Mesothelial cell of epicardium (in vitro differentiated cells): ENCODE results near the gene IGFBP7. TPM values are rescaled to one million over a fixed set of nuclear protein-coding genes. Genes with fewer than 3 reads are reported as not detected.

Experiments
- DNase-seq, 2 experiments: peaks; one replicate each; pipeline ENCODE4 v3.0.0; 2021; ENCODE audit warnings: low spot score in 2 of 2; ENCODE audit not compliant: unreplicated experiment in 2 of 2
- H3K27ac Mint-ChIP-seq: 2 replicates; pipeline ENCODE4 v1.8.0; 2021; ENCODE audit warnings: mixed read lengths
- H3K27me3 Mint-ChIP-seq: 2 replicates; pipeline ENCODE4 v1.8.0; 2021; ENCODE audit warnings: low read depth, mixed read lengths
- H3K36me3 Mint-ChIP-seq: 2 replicates; pipeline ENCODE4 v1.8.0; 2021; ENCODE audit warnings: mixed read lengths
- H3K4me1 Mint-ChIP-seq: 2 replicates; pipeline ENCODE4 v1.8.0; 2021; ENCODE audit warnings: mixed read lengths
- H3K4me3 Mint-ChIP-seq: 2 replicates; pipeline ENCODE4 v1.8.0; 2021; ENCODE audit warnings: mild to moderate bottlenecking, moderate library complexity, mixed read lengths
- H3K9me3 Mint-ChIP-seq: 2 replicates; pipeline ENCODE4 v1.8.0; 2021; ENCODE audit warnings: mixed read lengths
- CTCF ChIP-seq: fragments of 200-600 bp; sonication (generic); IDR thresholded peaks from one replicate; pipeline ENCODE4 v1.5.0; 2021; ENCODE audit warnings: antibody characterized with exemption; ENCODE audit not compliant: unreplicated experiment
- total RNA-seq: library from RNA; stranded (reverse); gene quantifications from 3 replicates; pipeline ENCODE4 v1.2.1, GENCODE V29; 2021

IGFBP7 gene
- total RNA-seq, 1 donor from 2014 or later = 114 TPM

GRCh38 chr4:57044279-57044678 lies 65.9 kb downstream of the IGFBP7 start:
- H3K4me3 Mint-ChIP-seq = no peak overlapping the region
- H3K36me3 Mint-ChIP-seq = peaks cover 8% of the 10 kb centered on the region
- TF ChIP-seq CTCF = no peak
- DNase-seq = no peak
- no peaks in the 10 kb centered on the region for H3K27me3 Mint-ChIP-seq
- H3K9me3 Mint-ChIP-seq = peaks cover 9% of the 10 kb centered on the region
- peaks cover 36% of the 10 kb centered on the region for H3K4me1 Mint-ChIP-seq
- peak overlapping the region; percentile 63 for H3K27ac Mint-ChIP-seq

GRCh38 chr4:57043347-57044251 lies 66.6 kb downstream of the IGFBP7 start:
- no peak for TF ChIP-seq CTCF
- Mint-ChIP-seq H3K27me3 (no peaks in the 10 kb centered on the region), H3K27ac (peak overlapping the region; percentile 63), H3K4me1 (peaks cover 38% of the 10 kb centered on the region), H3K4me3 (no peak overlapping the region), H3K36me3 (peaks cover 8% of the 10 kb centered on the region), H3K9me3 (peaks cover 9% of the 10 kb centered on the region)
- DNase-seq = no peak

- Mint-ChIP-seq H3K27ac (peak overlapping the region; percentile 63), H3K27me3 (no peaks in the 10 kb centered on the region), H3K4me3 (no peak overlapping the region), H3K4me1 (peaks cover 44% of the 10 kb centered on the region), H3K9me3 (peaks cover 9% of the 10 kb centered on the region), H3K36me3 (peaks cover 10% of the 10 kb centered on the region)
- TF ChIP-seq CTCF = no peak
- no peak for DNase-seq
Observed at GRCh38 chr4:57042711-57043169, 67.4 kb downstream of the IGFBP7 start.

GRCh38 chr4:57041020-57041419 lies 69.2 kb downstream of the IGFBP7 start:
- peaks cover 5% of the 10 kb centered on the region for H3K36me3 Mint-ChIP-seq
- no peaks in the 10 kb centered on the region for H3K27me3 Mint-ChIP-seq
- no peak for TF ChIP-seq CTCF
- H3K9me3 Mint-ChIP-seq = no peaks in the 10 kb centered on the region
- DNase-seq = no peak
- H3K27ac Mint-ChIP-seq = peak overlapping the region; percentile 50
- no peak overlapping the region for H3K4me3 Mint-ChIP-seq
- H3K4me1 Mint-ChIP-seq = peaks cover 44% of the 10 kb centered on the region

GRCh38 chr4:57040510-57040909 lies 69.7 kb downstream of the IGFBP7 start:
- H3K27ac Mint-ChIP-seq = peak overlapping the region; percentile 21
- DNase-seq = no peak
- no peaks in the 10 kb centered on the region for H3K9me3 Mint-ChIP-seq
- peaks cover 5% of the 10 kb centered on the region for H3K36me3 Mint-ChIP-seq
- no peak overlapping the region for H3K4me3 Mint-ChIP-seq
- H3K27me3 Mint-ChIP-seq = no peaks in the 10 kb centered on the region
- TF ChIP-seq CTCF = no peak
- H3K4me1 Mint-ChIP-seq = peaks cover 44% of the 10 kb centered on the region
